ENCODE measurements around the gene JAZF1.
A peak's percentile ranks its signal among the peaks of the same experiment; 100 is the strongest.

JAZF1 gene

DNA sequence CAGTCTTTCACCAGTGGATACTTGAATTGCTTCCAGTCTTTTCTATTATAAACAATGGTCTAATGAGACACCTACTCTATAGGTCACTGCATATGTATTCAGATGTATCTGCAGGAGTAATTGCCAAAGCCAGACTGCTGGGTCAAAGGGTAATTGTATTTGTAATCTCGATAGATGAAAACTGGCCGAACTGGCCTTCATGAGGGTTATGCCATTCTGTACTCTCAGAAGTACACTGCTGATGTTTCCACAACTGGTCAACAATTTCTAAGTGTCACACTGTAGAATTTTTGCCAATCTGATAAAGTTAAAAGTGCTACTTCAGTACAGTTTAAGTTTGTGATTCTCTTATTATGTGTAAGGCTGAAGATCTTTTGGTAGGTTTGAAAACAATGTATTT lies 64.6 kb downstream of the JAZF1 start:
- no peak overlapping the region for H4K91ac ChIP-seq (ENCODE audit: low read length)
- DNase-seq = no peak
- H2AK5ac ChIP-seq (ENCODE audit: low read length, severe bottlenecking) = no peak overlapping the region
- no peaks in the 10 kb centered on the region for H3K27me3 ChIP-seq (ENCODE audit: control insufficient read depth in 1 of 2, insufficient read depth in 1 of 2, low read length in 2 of 2)
- H2BK5ac ChIP-seq (ENCODE audit: low read depth, low read length, poor library complexity, severe bottlenecking) = no peak overlapping the region
- no peak overlapping the region for H3K4me3 ChIP-seq (ENCODE audit: insufficient read depth in 1 of 2, low read depth in 1 of 2, low read length in 2 of 2)
- no peak overlapping the region for H2AFZ ChIP-seq (ENCODE audit: low read depth, low read length)
- H3K79me1 ChIP-seq (replicated peaks; ENCODE audit: low read length, poor library complexity, severe bottlenecking) = peaks cover 40% of the 10 kb centered on the region
- H2BK15ac ChIP-seq (ENCODE audit: low read depth, poor library complexity, severe bottlenecking) = no peak overlapping the region
- no peak overlapping the region for H3K4ac ChIP-seq (ENCODE audit: low read depth in 1 of 2, low read length in 2 of 2)
- H3K4me2 ChIP-seq (ENCODE audit: low read length, poor library complexity, severe bottlenecking) = no peak overlapping the region
- no peak overlapping the region for H4K8ac ChIP-seq (ENCODE audit: low read length)
- no peaks in the 10 kb centered on the region for H3K9me3 ChIP-seq (ENCODE audit: control insufficient read depth, low read length)
- H3K23ac ChIP-seq (ENCODE audit: low read length in 2 of 2) = no peak overlapping the region
- no peaks in the 10 kb centered on the region for H3K4me1 ChIP-seq (ENCODE audit: control insufficient read depth, insufficient read depth, low read depth, low read length)
- no peak overlapping the region for H3K14ac ChIP-seq (ENCODE audit: low read length in 2 of 2)
- WGBS = 62% methylated on average over 2 of the region's 2 CpGs
- no peak overlapping the region for H2BK120ac ChIP-seq (ENCODE audit: low read depth, low read length)
- H3K36me3 ChIP-seq (ENCODE audit: control insufficient read depth in 1 of 2, insufficient read depth in 2 of 2, low read depth in 1 of 2, low read length in 2 of 2) = no peaks in the 10 kb centered on the region
- no peak overlapping the region for H3K9ac ChIP-seq (ENCODE audit: low read length)
- no peak overlapping the region for H2BK12ac ChIP-seq (ENCODE audit: low read length in 2 of 2)
- no peak overlapping the region for H3K27ac ChIP-seq (ENCODE audit: low read length, poor library complexity, severe bottlenecking)
- H3K18ac ChIP-seq (ENCODE audit: low read depth in 1 of 2, low read length in 2 of 2) = no peak overlapping the region

DNA sequence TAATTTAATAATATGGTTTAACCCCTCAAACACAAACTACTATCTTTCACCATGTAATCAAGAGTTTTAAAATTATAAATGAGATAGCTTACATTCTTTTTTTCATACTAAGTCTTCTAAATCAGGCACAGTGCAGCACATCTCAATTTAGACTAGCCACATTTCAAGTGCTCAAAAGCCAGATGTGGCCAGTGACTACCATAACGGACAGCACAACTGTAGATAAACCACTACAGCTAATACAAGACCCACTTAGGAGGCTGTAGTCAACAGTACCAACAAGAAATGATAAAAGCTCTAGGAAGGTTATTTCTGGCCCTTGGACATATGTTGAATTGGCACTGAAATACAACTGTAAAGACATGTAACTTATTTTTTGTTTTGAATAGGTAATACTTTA lies 65.3 kb downstream of the JAZF1 start:
- WGBS = 67% methylated on average over 1 of the region's 1 CpG
- H2BK12ac ChIP-seq (ENCODE audit: low read length in 2 of 2) = no peak overlapping the region
- H2BK120ac ChIP-seq (ENCODE audit: low read depth, low read length) = no peak overlapping the region
- no peak overlapping the region for H2AK5ac ChIP-seq (ENCODE audit: low read length, severe bottlenecking)
- no peak overlapping the region for H2BK5ac ChIP-seq (ENCODE audit: low read depth, low read length, poor library complexity, severe bottlenecking)
- no peak overlapping the region for H4K8ac ChIP-seq (ENCODE audit: low read length)
- no peak overlapping the region for H2BK15ac ChIP-seq (ENCODE audit: low read depth, poor library complexity, severe bottlenecking)
- no peaks in the 10 kb centered on the region for H3K9me3 ChIP-seq (ENCODE audit: control insufficient read depth, low read length)
- no peak overlapping the region for H4K91ac ChIP-seq (ENCODE audit: low read length)
- H3K4me1 ChIP-seq (ENCODE audit: control insufficient read depth, insufficient read depth, low read depth, low read length) = no peaks in the 10 kb centered on the region
- no peaks in the 10 kb centered on the region for H3K36me3 ChIP-seq (ENCODE audit: control insufficient read depth in 1 of 2, insufficient read depth in 2 of 2, low read depth in 1 of 2, low read length in 2 of 2)
- H2AFZ ChIP-seq (ENCODE audit: low read depth, low read length) = no peak overlapping the region
- H3K27me3 ChIP-seq (ENCODE audit: control insufficient read depth in 1 of 2, insufficient read depth in 1 of 2, low read length in 2 of 2) = no peaks in the 10 kb centered on the region
- H3K27ac ChIP-seq (ENCODE audit: low read length, poor library complexity, severe bottlenecking) = no peak overlapping the region
- no peak overlapping the region for H3K18ac ChIP-seq (ENCODE audit: low read depth in 1 of 2, low read length in 2 of 2)
- H3K79me1 ChIP-seq (replicated peaks; ENCODE audit: low read length, poor library complexity, severe bottlenecking) = peaks cover 35% of the 10 kb centered on the region
- H3K4me2 ChIP-seq (ENCODE audit: low read length, poor library complexity, severe bottlenecking) = no peak overlapping the region
- no peak overlapping the region for H3K23ac ChIP-seq (ENCODE audit: low read length in 2 of 2)
- no peak overlapping the region for H3K14ac ChIP-seq (ENCODE audit: low read length in 2 of 2)
- DNase-seq = no peak
- H3K4me3 ChIP-seq (ENCODE audit: insufficient read depth in 1 of 2, low read depth in 1 of 2, low read length in 2 of 2) = no peak overlapping the region
- H3K4ac ChIP-seq (ENCODE audit: low read depth in 1 of 2, low read length in 2 of 2) = no peak overlapping the region
- no peak overlapping the region for H3K9ac ChIP-seq (ENCODE audit: low read length)

DNA sequence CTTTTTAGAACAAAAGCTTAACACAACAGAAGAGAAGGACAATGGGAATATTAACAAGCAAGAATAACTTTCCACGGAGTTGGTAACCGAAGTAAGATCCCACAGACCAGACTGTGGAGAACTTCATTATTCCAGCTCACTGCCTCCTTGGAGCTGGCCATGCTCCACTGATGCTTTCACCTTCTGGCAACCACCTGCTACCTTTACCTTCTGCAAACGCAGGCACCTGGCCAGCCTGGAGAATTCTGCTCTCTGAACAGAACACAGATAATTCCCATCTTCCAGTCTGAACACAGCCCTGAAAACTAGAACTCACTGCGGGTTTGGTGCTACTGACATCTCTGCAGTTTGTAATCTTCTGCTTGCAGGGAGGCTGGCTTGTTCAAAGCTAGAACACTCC lies 66.5 kb downstream of the JAZF1 start:
- no peak overlapping the region for H2BK15ac ChIP-seq (ENCODE audit: low read depth, poor library complexity, severe bottlenecking)
- no peaks in the 10 kb centered on the region for H3K27me3 ChIP-seq (ENCODE audit: control insufficient read depth in 1 of 2, insufficient read depth in 1 of 2, low read length in 2 of 2)
- no peak overlapping the region for H2BK12ac ChIP-seq (ENCODE audit: low read length in 2 of 2)
- no peak overlapping the region for H3K4me2 ChIP-seq (ENCODE audit: low read length, poor library complexity, severe bottlenecking)
- DNase-seq = no peak
- H3K4me1 ChIP-seq (ENCODE audit: control insufficient read depth, insufficient read depth, low read depth, low read length) = no peaks in the 10 kb centered on the region
- no peak overlapping the region for H3K27ac ChIP-seq (ENCODE audit: low read length, poor library complexity, severe bottlenecking)
- over 99% methylated on average over 4 of the region's 4 CpGs for WGBS
- H2BK5ac ChIP-seq (ENCODE audit: low read depth, low read length, poor library complexity, severe bottlenecking) = no peak overlapping the region
- H3K9me3 ChIP-seq (ENCODE audit: control insufficient read depth, low read length) = no peaks in the 10 kb centered on the region
- H3K18ac ChIP-seq (ENCODE audit: low read depth in 1 of 2, low read length in 2 of 2) = no peak overlapping the region
- H2AFZ ChIP-seq (ENCODE audit: low read depth, low read length) = no peak overlapping the region
- no peak overlapping the region for H4K91ac ChIP-seq (ENCODE audit: low read length)
- H3K4me3 ChIP-seq (ENCODE audit: insufficient read depth in 1 of 2, low read depth in 1 of 2, low read length in 2 of 2) = no peak overlapping the region
- no peak overlapping the region for H2BK120ac ChIP-seq (ENCODE audit: low read depth, low read length)
- H2AK5ac ChIP-seq (ENCODE audit: low read length, severe bottlenecking) = no peak overlapping the region
- peaks cover 33% of the 10 kb centered on the region for H3K79me1 ChIP-seq (replicated peaks; ENCODE audit: low read length, poor library complexity, severe bottlenecking)
- H3K23ac ChIP-seq (ENCODE audit: low read length in 2 of 2) = no peak overlapping the region
- H3K36me3 ChIP-seq (ENCODE audit: control insufficient read depth in 1 of 2, insufficient read depth in 2 of 2, low read depth in 1 of 2, low read length in 2 of 2) = no peaks in the 10 kb centered on the region
- no peak overlapping the region for H3K9ac ChIP-seq (ENCODE audit: low read length)
- no peak overlapping the region for H3K4ac ChIP-seq (ENCODE audit: low read depth in 1 of 2, low read length in 2 of 2)
- H4K8ac ChIP-seq (ENCODE audit: low read length) = no peak overlapping the region
- no peak overlapping the region for H3K14ac ChIP-seq (ENCODE audit: low read length in 2 of 2)

DNA sequence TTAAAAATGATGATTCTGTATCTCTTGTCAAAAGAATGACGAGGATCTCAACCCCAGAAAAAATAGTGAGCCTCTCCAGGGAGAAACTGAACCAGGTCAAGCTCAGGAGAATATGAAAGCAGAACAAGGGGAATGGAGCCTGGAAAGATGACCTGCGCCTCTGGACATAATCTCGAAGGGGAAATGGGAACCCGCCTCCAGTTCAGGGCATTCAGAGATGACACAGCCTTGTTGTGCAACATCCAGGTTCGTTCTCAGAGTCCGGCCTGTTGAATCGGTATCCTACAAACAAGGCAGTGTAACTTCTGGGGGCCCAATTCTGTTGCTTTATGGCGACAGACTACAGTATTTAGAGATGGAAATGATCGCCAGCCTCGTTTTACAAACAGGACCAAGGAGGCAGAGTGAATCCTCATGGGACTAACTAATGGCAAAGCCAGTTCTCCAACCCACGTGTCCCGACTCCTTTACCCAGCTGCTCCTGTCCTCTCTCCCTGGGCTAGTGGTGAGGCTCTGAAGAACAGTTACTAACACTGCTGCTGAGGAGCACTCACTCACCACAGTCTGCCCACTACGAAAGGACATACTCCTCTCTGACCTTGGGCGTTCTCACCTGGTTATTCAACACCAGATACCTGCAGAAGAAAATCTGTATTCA lies 67.6 kb downstream of the JAZF1 start:
- Histone ChIP-seq H3K23ac (ENCODE audit: low read length in 2 of 2) (no peak overlapping the region), H3K9ac (ENCODE audit: low read length) (peak overlapping the region; percentile 56), H3K9me3 (ENCODE audit: control insufficient read depth, low read length) (no peaks in the 10 kb centered on the region), H3K79me1 (replicated peaks; ENCODE audit: low read length, poor library complexity, severe bottlenecking) (peaks cover 38% of the 10 kb centered on the region), H3K36me3 (ENCODE audit: control insufficient read depth in 1 of 2, insufficient read depth in 2 of 2, low read depth in 1 of 2, low read length in 2 of 2) (no peaks in the 10 kb centered on the region), H3K4me1 (ENCODE audit: control insufficient read depth, insufficient read depth, low read depth, low read length) (peaks cover 1% of the 10 kb centered on the region), H3K18ac (ENCODE audit: low read depth in 1 of 2, low read length in 2 of 2) (no peak overlapping the region), H2AFZ (ENCODE audit: low read depth, low read length) (no peak overlapping the region), H2AK5ac (ENCODE audit: low read length, severe bottlenecking) (peak overlapping the region; percentile 26), H4K8ac (ENCODE audit: low read length) (no peak overlapping the region), H3K4ac (ENCODE audit: low read depth in 1 of 2, low read length in 2 of 2) (peak overlapping the region in 1 of 2 experiments; percentile 30), H2BK5ac (ENCODE audit: low read depth, low read length, poor library complexity, severe bottlenecking) (no peak overlapping the region), H3K4me2 (ENCODE audit: low read length, poor library complexity, severe bottlenecking) (no peak overlapping the region), H3K27me3 (ENCODE audit: control insufficient read depth in 1 of 2, insufficient read depth in 1 of 2, low read length in 2 of 2) (no peaks in the 10 kb centered on the region), H2BK12ac (ENCODE audit: low read length in 2 of 2) (no peak overlapping the region), H3K14ac (ENCODE audit: low read length in 2 of 2) (peak overlapping the region in 1 of 2 experiments; percentile 15), H4K91ac (ENCODE audit: low read length) (no peak overlapping the region), H2BK15ac (ENCODE audit: low read depth, poor library complexity, severe bottlenecking) (no peak overlapping the region), H2BK120ac (ENCODE audit: low read depth, low read length) (no peak overlapping the region), H3K27ac (ENCODE audit: low read length, poor library complexity, severe bottlenecking) (no peak overlapping the region), H3K4me3 (ENCODE audit: insufficient read depth in 1 of 2, low read depth in 1 of 2, low read length in 2 of 2) (peak overlapping the region in 1 of 2 experiments; percentile 47)
- no peak for DNase-seq
- WGBS = 92% methylated on average over 14 of the region's 14 CpGs
